Activated CD4-positive, alpha-beta T cell treated with anti-CD3 and anti-CD28 coated beads for 24 hours (primary cell): ENCODE results near the gene TAS2R4.
"Not testable (repeated sequence)": the region's sequence is repeated elsewhere in the genome, so short reads cannot be mapped to it uniquely, and the experiment has no call there.

Source experiments
- DNase-seq, 2 donors: peaks; one replicate each; pipeline ENCODE4 v3.0.0-alpha.2; 2020; ENCODE audit warnings: low read depth in 2 of 2

TAS2R4 gene

GRCh38 chr7:141776374-141776773 is at the start of gene TAS2R4:
TAS2R4 (plus strand) TSS chr7:141776674; CDS start chr7:141778489, 1,815 bp downstream.
- no peak for DNase-seq

- no peak for DNase-seq
These were observed 47.5 kb upstream of the TAS2R4 start for GRCh38 chr7:141729020-141729419.

- no peak for DNase-seq
These were observed 44.9 kb upstream of the TAS2R4 start for GRCh38 chr7:141731476-141732149.

GRCh38 chr7:141737118-141737835 is 39.2 kb upstream of the TAS2R4 start:
- no peak for DNase-seq

- DNase-seq = peak; percentile 76 to 80
These were observed 38.5 kb upstream of the TAS2R4 start, which contains the start of gene SSBP1 for GRCh38 chr7:141737836-141738591. SSBP1 (plus strand) TSS chr7:141738358; CDS start chr7:141739167, 809 bp downstream.

- no peak for DNase-seq
These were observed 37.9 kb upstream of the TAS2R4 start for GRCh38 chr7:141738592-141739013.

- DNase-seq = no peak
These were observed 37.2 kb upstream of the TAS2R4 start for GRCh38 chr7:141739250-141739649.

GRCh38 chr7:141742229-141742628 is 34.2 kb upstream of the TAS2R4 start:
- no peak for DNase-seq

- no peak for DNase-seq
These were observed 32.3 kb upstream of the TAS2R4 start for GRCh38 chr7:141744131-141744530.

GRCh38 chr7:141748396-141748795 is 28.1 kb upstream of the TAS2R4 start:
- no peak for DNase-seq

GRCh38 chr7:141751904-141752303 is 24.6 kb upstream of the TAS2R4 start:
- DNase-seq = not testable (repeated sequence)

- no peak for DNase-seq
These were observed 23.8 kb upstream of the TAS2R4 start for GRCh38 chr7:141752634-141753033.

- no peak for DNase-seq
These were observed 21.5 kb upstream of the TAS2R4 start for GRCh38 chr7:141754939-141755338.

GRCh38 chr7:141763797-141764196 is 12.7 kb upstream of the TAS2R4 start, which contains the start of gene TAS2R3:
TAS2R3 (plus strand) TSS chr7:141764097; CDS start chr7:141764159, 62 bp downstream.
- DNase-seq = no peak

- DNase-seq = not testable (repeated sequence)
These were observed 6.3 kb upstream of the TAS2R4 start for GRCh38 chr7:141770083-141770583.

- DNase-seq = peak in 1 of 2 donors; percentile 8
These were observed 9.5 kb downstream of the TAS2R4 start for GRCh38 chr7:141785706-141786552.

- no peak for DNase-seq
These were observed 11.8 kb downstream of the TAS2R4 start for GRCh38 chr7:141788296-141788695.

GRCh38 chr7:141789917-141790316 is 13.4 kb downstream of the TAS2R4 start, which contains the start of gene TAS2R5:
TAS2R5 (plus strand) TSS chr7:141790217; CDS start chr7:141790362, 145 bp downstream.
- no peak for DNase-seq

GRCh38 chr7:141792526-141792925 is 16.1 kb downstream of the TAS2R4 start:
- DNase-seq = no peak

GRCh38 chr7:141820067-141820466 is 43.6 kb downstream of the TAS2R4 start:
- no peak for DNase-seq

GRCh38 chr7:141822432-141822831 is 46.0 kb downstream of the TAS2R4 start:
- not testable (repeated sequence) for DNase-seq
